NCI-H1417 treated with DMSO at 0.1 percent for 48 hours (cell line): ENCODE measurements around the gene MORC3.
"Not testable (repeated sequence)": the region's sequence is repeated elsewhere in the genome, so short reads cannot be mapped to it uniquely, and the experiment has no call there.

ENCODE experiments used
- DNase-seq: peaks from one replicate; lab custom pipeline; 2025; lab: John Stamatoyannopoulos, UW

MORC3 gene

GRCh38 chr21:36386031-36386642 is 66.1 kb downstream of the MORC3 start:
- DNase-seq, result no peak

- no peak for DNase-seq
These were observed 68.1 kb downstream of the MORC3 start for GRCh38 chr21:36388096-36388495.

- no peak for DNase-seq
These were observed 68.8 kb downstream of the MORC3 start for GRCh38 chr21:36388835-36389234.

- not testable (repeated sequence) for DNase-seq
These were observed 71.7 kb downstream of the MORC3 start for GRCh38 chr21:36391649-36392048.

- no peak for DNase-seq
These were observed 75.5 kb downstream of the MORC3 start for GRCh38 chr21:36395353-36396111.

- DNase-seq, result no peak
These were observed 76.3 kb downstream of the MORC3 start for GRCh38 chr21:36396325-36396724.

- no peak for DNase-seq
These were observed 77.0 kb downstream of the MORC3 start for GRCh38 chr21:36396971-36397370.

- DNase-seq, result no peak
These were observed 77.6 kb downstream of the MORC3 start for GRCh38 chr21:36397606-36398005.

- DNase-seq, result not testable (repeated sequence)
These were observed 79.7 kb downstream of the MORC3 start for GRCh38 chr21:36399736-36400135.

- DNase-seq, result no peak
These were observed 80.7 kb downstream of the MORC3 start for GRCh38 chr21:36400719-36401118.

GRCh38 chr21:36402339-36402738 is 82.3 kb downstream of the MORC3 start:
- no peak for DNase-seq

- DNase-seq, result no peak
These were observed 83.7 kb downstream of the MORC3 start for GRCh38 chr21:36403713-36404112.

GRCh38 chr21:36408568-36408967 is 88.6 kb downstream of the MORC3 start:
- no peak for DNase-seq

- no peak for DNase-seq
These were observed 91.3 kb downstream of the MORC3 start for GRCh38 chr21:36411301-36411700.

GRCh38 chr21:36412916-36413315 is 92.9 kb downstream of the MORC3 start:
- DNase-seq, result no peak

GRCh38 chr21:36415375-36415774 is 95.4 kb downstream of the MORC3 start:
- DNase-seq, result peak; percentile 32

GRCh38 chr21:36419241-36419640 is 99.2 kb downstream of the MORC3 start:
- DNase-seq, result no peak

GRCh38 chr21:36419996-36420395 is 100.0 kb downstream of the MORC3 start:
- no peak for DNase-seq

GRCh38 chr21:36420571-36421339 is 100.8 kb downstream of the MORC3 start:
- no peak for DNase-seq

GRCh38 chr21:36422279-36423098 is 102.5 kb downstream of the MORC3 start:
- DNase-seq, result no peak

- no peak for DNase-seq
These were observed 103.9 kb downstream of the MORC3 start for GRCh38 chr21:36423771-36424433.

GRCh38 chr21:36424592-36424991 is 104.6 kb downstream of the MORC3 start:
- DNase-seq, result no peak
